ENCODE data around the gene HIGD2A. TPM values are rescaled to one million over a fixed set of nuclear protein-coding genes. Genes with fewer than 3 reads are reported as not detected.
A peak's percentile ranks its signal among the peaks of the same experiment; 100 is the strongest.

HIGD2A gene
- total and polyA plus RNA-seq, 2 experiments from 2014 or later: 67.7 to 194 TPM

- TF ChIP-seq REST (IDR thresholded peaks at IDR 0.05; ENCODE audit: unreplicated experiment): no peak
- TF ChIP-seq POLR2AphosphoS5 (IDR thresholded peaks at IDR 0.05; ENCODE audit: low read depth): no peak
Measured at GRCh38 chr5:176360894-176361436, 27.6 kb upstream of the HIGD2A start (continued).

- Mint-ChIP-seq H3K27ac (peak within 1 kb of the TSS; percentile 99), H3K4me3 (peak within 1 kb of the TSS; percentile 99), H3K36me3 (ENCODE audit: low read depth) (peaks cover 28% of the 10 kb centered on the region), H3K9me3 (no peaks in the 10 kb centered on the region), H3K4me1 (peaks cover 8% of the 10 kb centered on the region), H3K27me3 (ENCODE audit: insufficient read depth, low read depth, poor library complexity) (peaks cover 36% of the 10 kb centered on the region)
- H3K4me1 ChIP-seq (ENCODE audit: insufficient read depth): peaks cover 2% of the 10 kb centered on the region; the same call in 1 of the 2 replicates
- no peaks in the 10 kb centered on the region for H3K9me2 ChIP-seq (ENCODE audit: insufficient read depth)
- DNase-seq (ENCODE audit: low spot score): peak; percentile 90
- peak within 1 kb of the TSS; percentile 99 for H2AFZ ChIP-seq
- peak; percentile 74 for ATAC-seq
- H3K4me2 ChIP-seq: peak within 1 kb of the TSS; percentile 94
- peaks cover 18% of the 10 kb centered on the region for H4K20me1 ChIP-seq (replicated peaks; ENCODE audit: insufficient read depth)
- H3K4me3 ChIP-seq: peak within 1 kb of the TSS; percentile 99
- H3F3A ChIP-seq (replicated peaks; ENCODE audit: low read depth): no peaks in the 10 kb centered on the region
- peaks cover 10% of the 10 kb centered on the region; the same call in 1 of the 2 replicates for H3K36me3 ChIP-seq (ENCODE audit: insufficient read depth)
- peak within 1 kb of the TSS; percentile 91 for H3K27ac ChIP-seq (ENCODE audit: low read depth)
- peaks cover 45% of the 10 kb centered on the region for H3K27me3 ChIP-seq (ENCODE audit: insufficient read depth)
- H3K79me2 ChIP-seq (replicated peaks; ENCODE audit: insufficient read depth): peaks cover 46% of the 10 kb centered on the region
- peak; percentile 99 for TF ChIP-seq POLR2AphosphoS5 (IDR thresholded peaks at IDR 0.05; ENCODE audit: low read depth)
- TF ChIP-seq EZH2phosphoT487 (IDR thresholded peaks at IDR 0.05; ENCODE audit: unreplicated experiment): no peak
- TF ChIP-seq ZNF331 (CRISPR knock-in tag; IDR thresholded peaks at IDR 0.05; ENCODE audit: low read depth): no peak
- TF ChIP-seq NANOG (IDR thresholded peaks at IDR 0.05; ENCODE audit: borderline replicate concordance): no peak
- peak in 1 of 2 experiments; percentile 25; a peak in 1 of 4 replicates for TF ChIP-seq CTCF (conservative IDR thresholded peaks at IDR 0.05; ENCODE audit: low read depth in 2 of 2)
- TF ChIP-seq EZH2 (IDR thresholded peaks at IDR 0.05; ENCODE audit: low read depth, unreplicated experiment): no peak
- no peak for TF ChIP-seq JUNB (IDR thresholded peaks at IDR 0.05; ENCODE audit: unreplicated experiment)
- peak; percentile 72 for TF ChIP-seq ETS1 (IDR thresholded peaks at IDR 0.05)
- no peak for TF ChIP-seq STAT1 (IDR thresholded peaks at IDR 0.05; ENCODE audit: unreplicated experiment)
- TF ChIP-seq CREB1 (CRISPR knock-in tag; IDR thresholded peaks at IDR 0.05; ENCODE audit: low read depth): 0 out of 2 replicates have a peak, but pooled peaks have one; percentile 18
- no peak for TF ChIP-seq REST (IDR thresholded peaks at IDR 0.05; ENCODE audit: unreplicated experiment)
Measured at GRCh38 chr5:176361437-176362232, 26.9 kb upstream of the HIGD2A start, which contains the start of gene KIAA1191. KIAA1191 (minus strand) TSS chr5:176361764; CDS start chr5:176359508, 2,256 bp downstream.

Data from GM23338 (cell line).